ENCODE results near the gene NHERF1. TPM values are rescaled to one million over a fixed set of nuclear protein-coding genes. Genes with fewer than 3 reads are reported as not detected.

The NHERF1 gene
- total RNA-seq, 1 experiment from 2014 or later: 83.6 TPM

DNA sequence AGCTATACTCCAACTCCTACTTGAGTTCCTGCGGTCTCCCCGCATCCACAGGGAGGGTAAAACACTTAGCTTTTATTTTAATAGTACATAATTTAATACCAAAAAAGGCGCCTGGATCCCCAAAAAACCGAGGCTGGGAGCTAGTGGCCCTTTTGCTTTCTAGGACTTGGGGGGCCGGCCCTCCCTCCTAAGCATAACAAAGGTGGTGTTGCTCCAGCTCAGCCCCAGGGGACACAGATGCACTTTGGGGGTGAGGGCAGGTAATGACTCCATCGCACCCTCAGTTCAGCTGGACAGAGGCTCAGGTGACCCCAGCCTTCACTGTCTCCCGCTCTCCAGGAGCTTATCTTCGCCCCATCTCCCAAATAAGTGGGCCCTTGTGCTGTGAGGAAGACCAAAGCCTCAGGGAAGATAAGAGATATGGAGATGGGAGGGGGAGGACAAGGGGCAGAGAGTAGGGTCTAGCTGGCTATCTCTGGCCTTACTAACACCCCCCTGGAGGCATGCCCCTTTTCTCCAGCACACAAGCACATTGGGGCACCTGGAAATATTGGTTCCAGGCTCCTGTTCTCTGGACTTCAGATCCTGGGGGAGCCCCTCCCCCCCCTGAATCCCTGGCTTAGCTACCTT lies 2.8 kb upstream of the NHERF1 start:
- POLR2A ChIA-PET (ENCODE audit: unreplicated experiment): interaction anchor here (0.7 kb wide), 1 partner anchor 97 kb away, joined by 5 read pairs; no protein-coding TSS in a partner anchor
- BruUV-seq (replicated peaks): no TSS peak
- CTCF ChIA-PET: interaction anchor here (0.6 to 1.9 kb wide), 11 partner anchors 14 to 215 kb away, joined by 3 to 9 read pairs (median 4); partner anchors contain the start of gene NAT9

GRCh38 chr17:74746376-74746775 lies 2.1 kb upstream of the NHERF1 start:
- no peak overlapping the region for H2AFZ ChIP-seq
- no peak overlapping the region for H3K4me3 ChIP-seq
- H3K4me2 ChIP-seq: no peak overlapping the region
- ChIA-PET CTCF (interaction anchor here (0.6 to 1.6 kb wide), 2 partner anchors 25 to 30 kb away, joined by 3 to 12 read pairs; partner anchors contain the start of gene NAT9), POLR2A (ENCODE audit: unreplicated experiment) (no interaction called here)
- H3K79me2 ChIP-seq (ENCODE audit: low read depth): peaks cover 27% of the 10 kb centered on the region
- peaks cover 45% of the 10 kb centered on the region for H3K4me1 ChIP-seq (replicated peaks; ENCODE audit: insufficient read depth)
- H3K9me3 ChIP-seq (ENCODE audit: insufficient read depth, low read depth): no peaks in the 10 kb centered on the region
- no peak overlapping the region for H3K27ac ChIP-seq
- TF ChIP-seq, protein P1, sequence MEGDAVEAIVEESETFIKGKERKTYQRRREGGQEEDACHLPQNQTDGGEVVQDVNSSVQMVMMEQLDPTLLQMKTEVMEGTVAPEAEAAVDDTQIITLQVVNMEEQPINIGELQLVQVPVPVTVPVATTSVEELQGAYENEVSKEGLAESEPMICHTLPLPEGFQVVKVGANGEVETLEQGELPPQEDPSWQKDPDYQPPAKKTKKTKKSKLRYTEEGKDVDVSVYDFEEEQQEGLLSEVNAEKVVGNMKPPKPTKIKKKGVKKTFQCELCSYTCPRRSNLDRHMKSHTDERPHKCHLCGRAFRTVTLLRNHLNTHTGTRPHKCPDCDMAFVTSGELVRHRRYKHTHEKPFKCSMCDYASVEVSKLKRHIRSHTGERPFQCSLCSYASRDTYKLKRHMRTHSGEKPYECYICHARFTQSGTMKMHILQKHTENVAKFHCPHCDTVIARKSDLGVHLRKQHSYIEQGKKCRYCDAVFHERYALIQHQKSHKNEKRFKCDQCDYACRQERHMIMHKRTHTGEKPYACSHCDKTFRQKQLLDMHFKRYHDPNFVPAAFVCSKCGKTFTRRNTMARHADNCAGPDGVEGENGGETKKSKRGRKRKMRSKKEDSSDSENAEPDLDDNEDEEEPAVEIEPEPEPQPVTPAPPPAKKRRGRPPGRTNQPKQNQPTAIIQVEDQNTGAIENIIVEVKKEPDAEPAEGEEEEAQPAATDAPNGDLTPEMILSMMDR (conservative IDR thresholded peaks at IDR 0.05): no peak
- TF ChIP-seq EZH2 (IDR thresholded peaks at IDR 0.05; ENCODE audit: low read depth): no peak
- DNase-seq: no peak
- H3K36me3 ChIP-seq (ENCODE audit: low read depth): no peaks in the 10 kb centered on the region
- H3K27me3 ChIP-seq (ENCODE audit: insufficient read depth, low read depth): no peaks in the 10 kb centered on the region
- H4K20me1 ChIP-seq (ENCODE audit: insufficient read depth): peaks cover 6% of the 10 kb centered on the region; the same call in 1 of the 2 replicates
- peaks cover 9% of the 10 kb centered on the region; the same call in 1 of the 2 replicates for H3F3A ChIP-seq (ENCODE audit: insufficient read depth, low read depth)
- no peaks in the 10 kb centered on the region for H3K9me2 ChIP-seq (ENCODE audit: insufficient read depth)
- no TSS peak for BruUV-seq (replicated peaks)
- intact Hi-C loops (cut with micrococcal nuclease; ENCODE audit: unreplicated experiment): no loop called here

More for the DNA sequence above, 2.8 kb upstream of the NHERF1 start:
- Histone ChIP-seq H3K9me2 (ENCODE audit: insufficient read depth) (no peaks in the 10 kb centered on the region), H2AFZ (no peak overlapping the region), H3K4me1 (replicated peaks; ENCODE audit: insufficient read depth) (peaks cover 38% of the 10 kb centered on the region), H3K27ac (no peak overlapping the region), H3K4me2 (no peak overlapping the region), H3F3A (ENCODE audit: insufficient read depth, low read depth) (peaks cover 9% of the 10 kb centered on the region; the same call in 1 of the 2 replicates), H4K20me1 (ENCODE audit: insufficient read depth) (no peaks in the 10 kb centered on the region), H3K9me3 (ENCODE audit: insufficient read depth, low read depth) (no peaks in the 10 kb centered on the region), H3K27me3 (ENCODE audit: insufficient read depth, low read depth) (no peaks in the 10 kb centered on the region), H3K36me3 (ENCODE audit: low read depth) (no peaks in the 10 kb centered on the region), H3K79me2 (ENCODE audit: low read depth) (peaks cover 20% of the 10 kb centered on the region), H3K4me3 (no peak overlapping the region)
- intact Hi-C loops (cut with micrococcal nuclease; ENCODE audit: unreplicated experiment): loop anchor here (2.0 kb wide), 1 partner anchor 119 kb away; no protein-coding TSS in a partner anchor
- DNase-seq: no peak
- TF ChIP-seq, protein P1 (conservative IDR thresholded peaks at IDR 0.05): no peak
- TF ChIP-seq EZH2 (IDR thresholded peaks at IDR 0.05; ENCODE audit: low read depth): no peak

DNA sequence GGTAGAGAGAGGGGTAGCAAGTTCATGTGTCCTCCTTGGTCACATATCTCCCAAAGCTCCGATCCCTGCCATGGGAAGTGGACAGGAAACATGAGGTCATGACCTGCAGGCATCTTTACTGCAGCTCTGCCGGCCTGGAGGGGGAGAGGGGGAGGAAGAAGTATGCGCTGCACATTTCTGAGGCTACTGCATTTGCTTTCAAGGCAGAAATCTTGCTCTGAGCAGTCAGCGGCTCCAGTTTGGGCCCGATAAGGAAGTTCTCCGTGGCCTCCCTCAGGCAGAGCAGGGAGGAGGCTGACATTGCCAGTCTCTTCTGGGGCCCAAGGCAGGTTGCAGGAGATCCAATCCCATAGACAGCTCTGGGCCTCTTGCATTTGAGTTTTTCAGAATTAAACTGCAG lies 1.5 kb upstream of the NHERF1 start:
- Histone ChIP-seq H3F3A (ENCODE audit: insufficient read depth, low read depth) (peaks cover 9% of the 10 kb centered on the region; the same call in 1 of the 2 replicates), H4K20me1 (ENCODE audit: insufficient read depth) (peaks cover 6% of the 10 kb centered on the region; the same call in 1 of the 2 replicates), H3K79me2 (ENCODE audit: low read depth) (peaks cover 32% of the 10 kb centered on the region), H3K9me2 (ENCODE audit: insufficient read depth) (no peaks in the 10 kb centered on the region), H3K4me2 (no peak overlapping the region), H3K4me1 (replicated peaks; ENCODE audit: insufficient read depth) (peaks cover 45% of the 10 kb centered on the region), H3K9me3 (ENCODE audit: insufficient read depth, low read depth) (no peaks in the 10 kb centered on the region), H3K27ac (no peak overlapping the region), H2AFZ (no peak overlapping the region), H3K27me3 (ENCODE audit: insufficient read depth, low read depth) (no peaks in the 10 kb centered on the region), H3K36me3 (ENCODE audit: low read depth) (no peaks in the 10 kb centered on the region), H3K4me3 (no peak overlapping the region)
- BruUV-seq (replicated peaks): no TSS peak
- TF ChIP-seq, protein P1 (conservative IDR thresholded peaks at IDR 0.05): no peak
- no peak for TF ChIP-seq EZH2 (IDR thresholded peaks at IDR 0.05; ENCODE audit: low read depth)
- ChIA-PET CTCF (interaction anchor here (0.7 to 1.6 kb wide), 3 partner anchors 10 to 115 kb away, joined by 8 to 17 read pairs (median 12); no protein-coding TSS in a partner anchor), POLR2A (ENCODE audit: unreplicated experiment) (no interaction called here)
- intact Hi-C loops (cut with micrococcal nuclease; ENCODE audit: unreplicated experiment): no loop called here
- DNase-seq: no peak
